Heart left ventricle (tissue), 16 donors: ENCODE results near the gene NR5A2. TPM values are rescaled to one million over a fixed set of nuclear protein-coding genes. Genes with fewer than 3 reads are reported as not detected.

Experiments
- ATAC-seq, 4 donors: fragments of 200-7000 bp; cut with Tn5 transposase; one replicate each; pipeline ENCODE4 v1.9.1; 2020 to 2022; ENCODE audit warnings: moderate library complexity in 4 of 4, mild to moderate bottlenecking in 3 of 4, moderate number of reproducible peaks in 1 of 4
- DNase-seq, 5 donors: peaks; one replicate each; pipeline ENCODE4 v3.0.0-alpha.2; 2020
- H3K27ac ChIP-seq, 12 donors: fragments of 200-600 bp; sonication (generic) in 4 of 12; one replicate each; pipeline versions ENCODE4 v1.5.0 to v1.8.0; 2016 to 2022; ENCODE audit warnings: mild to moderate bottlenecking in 2 of 12
- H3K27me3 ChIP-seq, 9 donors: fragments of 200-600 bp; sonication (generic) in 2 of 9; one replicate each; pipeline versions ENCODE4 v1.5.1 to v1.8.0; 2016 to 2022; ENCODE audit warnings: mild to moderate bottlenecking in 3 of 9
- H3K36me3 ChIP-seq, 9 donors: fragments of 200-600 bp; sonication (generic) in 2 of 9; one replicate each; pipeline versions ENCODE4 v1.5.0 to v1.8.0; 2018 to 2022; ENCODE audit warnings: mild to moderate bottlenecking in 2 of 9
- H3K4me1 ChIP-seq, 12 donors: fragments of 200-600 bp; sonication (generic) in 4 of 12; one replicate each; pipeline versions ENCODE4 v1.5.0 to v1.8.0; 2016 to 2022; ENCODE audit warnings: mild to moderate bottlenecking in 3 of 12
- H3K4me3 ChIP-seq, 12 donors: fragments of 200-600 bp; sonication (generic) in 4 of 12; one replicate each; pipeline versions ENCODE4 v1.5.0 to v1.8.0; 2017 to 2022; ENCODE audit warnings: mild to moderate bottlenecking in 9 of 12, moderate library complexity in 4 of 12
- H3K9me3 ChIP-seq, 12 donors: fragments of 200-600 bp; sonication (generic) in 4 of 12; one replicate each; pipeline versions ENCODE4 v1.5.0 to v1.8.0; 2016 to 2022; ENCODE audit warnings: mild to moderate bottlenecking in 1 of 12
- POLR2A ChIP-seq, 2 donors: fragments of 450-650 bp; IDR thresholded peaks; one replicate each; pipeline ENCODE4 v1.6.1; 2017; ENCODE audit warnings: antibody characterized with exemption in 2 of 2, mild to moderate bottlenecking in 2 of 2, moderate library complexity in 2 of 2
- WGBS, 4 donors: extraction: QIAGEN DNeasy Blood & Tissue Kit in 2 of 4; methylation state at CpG; one replicate each; pipeline versions ENCODE4 v1.1.5 to v1.1.7; 2013 to 2018; 5-methylcytosine and 5-hydroxymethylcytosine counted together
- intact Hi-C, 10 donors: fragments of 100-400 bp; cut with DNase I; formaldehyde crosslinking; loops; one replicate each; pipeline versions ENCODE4 v1.11.1 to v1.14.2; 2022
- polyA plus RNA-seq, 2 donors: library from polyadenylated mRNA; stranded (reverse); fragments of 200-250 nt; gene quantifications; one replicate each; pipeline ENCODE4 v1.2.3, GENCODE V29; 2013
- total RNA-seq, 9 donors: library from RNA; depleted of rRNA in 2 of 9; stranded (reverse); fragments of >200 nt in 2 of 9; fragmentation: NEBNext Ultra II Directional in 3 of 9; extraction: Animal tissue kit (Norgen Biotek cat#: 25700) in 3 of 9; gene quantifications; one replicate each; pipeline versions ENCODE4 v1.1.0 to v1.2.4, GENCODE V29; 2016 to 2023
- TF ChIP-seq, protein P1 (sequence below), 12 donors: fragments of 200-600 bp; sonication (generic) in 4 of 12; IDR thresholded peaks; one replicate each; pipeline versions ENCODE4 v1.5.0 to v1.8.0; 2018 to 2022; ENCODE audit warnings: antibody characterized with exemption in 12 of 12, mild to moderate bottlenecking in 5 of 12
- donor health status: ischemic (EF 13 %, LVEDD 7.1; RV severe dilation, severe dysfunction).
- donor health status: healthy with polysubstance abuse.
- donor health status: DM: no; HTN: yes; CAD: no.
- donor health status: DM: no; HTN: no; CAD: no.
- donor health status: ischemic (EF 25% LVEDD 6.9; RV normal size, moderate dysfunction).
- donor health status: ischemic (EF 25% LVEDD 5.7; RV mildly dilated, moderate dysfunction).
- donor health status: healthy.
- donor health status: DM: yes; HTN: yes; CAD: no.
- donor health status: ischemic (EF 35%, LVEDD 5.7; RV mildly dilated, moderate dysfunction).
- donor health status: nonischemic (EF 11% LVEDD 7.7; RV severe dilation, severe dysfunction).
- donor health status: DM: yes; HTN: yes; CAD: no.
- donor health status: PGD.
- donor health status: ischemic (EF 29% LVEDD 5.4; RV normal size, mild dysfunction).
- donor health status: nonischemic (EF 23%, LVEDD 6.1; RV moderate dilation, normal function).

The NR5A2 gene
- total and polyA plus RNA-seq, 11 donors: 0.30 to 2.7 (median 1.0) TPM

DNA sequence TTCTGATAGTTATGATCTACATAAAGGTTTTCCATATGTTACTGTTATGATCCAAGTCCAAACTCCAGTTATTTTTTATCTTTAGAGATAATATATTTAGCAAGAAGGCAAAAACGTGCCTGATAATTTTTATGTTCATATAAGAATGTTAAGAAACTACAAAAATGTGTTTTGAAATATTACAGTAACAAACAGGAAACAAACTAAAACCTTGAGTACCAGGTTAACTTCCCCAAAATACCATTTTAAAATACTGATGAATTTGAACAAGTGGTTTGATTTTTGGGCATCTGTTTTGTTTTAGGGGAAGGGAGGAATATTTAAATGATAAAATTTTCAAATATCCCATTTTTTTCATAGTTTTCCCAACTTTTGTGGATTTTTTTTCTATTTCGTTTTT is 124.8 kb downstream of the NR5A2 start:
- Histone ChIP-seq H3K4me1 (peaks cover 0 to 24% (median 0%) of the 10 kb centered on the region in 12 donors), H3K27me3 (peaks cover 0 to 4% (median 0%) of the 10 kb centered on the region in 9 donors), H3K9me3 (no peaks in the 10 kb centered on the region), H3K36me3 (no peaks in the 10 kb centered on the region), H3K4me3 (no peak overlapping the region), H3K27ac (no peak overlapping the region)
- intact Hi-C loops: no loop called here
- no peak for DNase-seq
- TF ChIP-seq, protein P1, sequence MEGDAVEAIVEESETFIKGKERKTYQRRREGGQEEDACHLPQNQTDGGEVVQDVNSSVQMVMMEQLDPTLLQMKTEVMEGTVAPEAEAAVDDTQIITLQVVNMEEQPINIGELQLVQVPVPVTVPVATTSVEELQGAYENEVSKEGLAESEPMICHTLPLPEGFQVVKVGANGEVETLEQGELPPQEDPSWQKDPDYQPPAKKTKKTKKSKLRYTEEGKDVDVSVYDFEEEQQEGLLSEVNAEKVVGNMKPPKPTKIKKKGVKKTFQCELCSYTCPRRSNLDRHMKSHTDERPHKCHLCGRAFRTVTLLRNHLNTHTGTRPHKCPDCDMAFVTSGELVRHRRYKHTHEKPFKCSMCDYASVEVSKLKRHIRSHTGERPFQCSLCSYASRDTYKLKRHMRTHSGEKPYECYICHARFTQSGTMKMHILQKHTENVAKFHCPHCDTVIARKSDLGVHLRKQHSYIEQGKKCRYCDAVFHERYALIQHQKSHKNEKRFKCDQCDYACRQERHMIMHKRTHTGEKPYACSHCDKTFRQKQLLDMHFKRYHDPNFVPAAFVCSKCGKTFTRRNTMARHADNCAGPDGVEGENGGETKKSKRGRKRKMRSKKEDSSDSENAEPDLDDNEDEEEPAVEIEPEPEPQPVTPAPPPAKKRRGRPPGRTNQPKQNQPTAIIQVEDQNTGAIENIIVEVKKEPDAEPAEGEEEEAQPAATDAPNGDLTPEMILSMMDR (IDR thresholded peaks at IDR 0.05): no peak
- no peak for TF ChIP-seq POLR2A (IDR thresholded peaks at IDR 0.05)
- 64 to 70% (median 66%) methylated on average over 2 of the region's 2 CpGs for WGBS, 4 donors
- ATAC-seq: no peak

DNA sequence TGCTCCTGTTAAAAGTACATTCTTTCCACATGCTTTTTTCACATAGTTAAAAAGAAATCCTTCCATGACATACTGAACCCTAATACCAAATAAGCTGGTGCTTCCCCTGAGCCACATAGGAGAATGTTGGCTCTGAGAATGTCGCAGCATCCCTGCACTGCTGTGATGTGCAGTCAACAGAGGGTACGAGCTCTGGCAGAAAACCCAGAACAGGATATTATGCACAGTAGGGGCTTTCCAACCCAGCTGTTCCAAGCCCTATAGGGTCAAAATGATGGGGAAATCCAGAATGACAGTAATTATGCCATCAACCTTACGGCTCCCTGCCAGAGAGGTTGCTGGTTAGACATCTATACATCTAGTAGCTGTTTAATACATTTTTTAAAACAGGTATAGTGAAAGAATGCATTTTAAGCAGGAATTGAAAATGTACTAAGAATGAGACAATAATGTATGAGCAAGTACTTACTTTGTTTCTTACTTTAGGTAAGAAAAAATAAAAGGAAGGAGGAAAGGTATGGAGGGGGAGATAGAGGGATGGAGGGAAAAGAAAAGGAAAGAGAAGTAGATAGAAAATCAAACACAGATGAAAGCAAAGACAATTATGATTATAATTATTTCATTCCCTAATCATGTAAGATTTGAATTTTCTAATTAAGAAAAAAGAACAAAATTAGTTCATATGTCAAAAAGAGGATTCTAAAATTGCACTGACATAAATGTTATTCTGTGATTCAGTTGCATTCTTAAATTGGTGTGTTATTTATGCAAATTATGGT is 126.0 kb downstream of the NR5A2 start:
- Histone ChIP-seq H3K27me3 (peaks cover 0 to 4% (median 0%) of the 10 kb centered on the region in 9 donors), H3K9me3 (no peaks in the 10 kb centered on the region), H3K4me3 (no peak overlapping the region), H3K27ac (peak overlapping the region in 1 of 12 donors; percentile 29), H3K36me3 (no peaks in the 10 kb centered on the region), H3K4me1 (peaks cover 0 to 24% (median 0%) of the 10 kb centered on the region in 12 donors)
- TF ChIP-seq, protein P1 (IDR thresholded peaks at IDR 0.05): no peak
- TF ChIP-seq POLR2A (IDR thresholded peaks at IDR 0.05): no peak
- no peak for DNase-seq
- WGBS, 4 donors: 69 to 78% (median 72%) methylated on average over 3 of the region's 3 CpGs
- intact Hi-C loops: no loop called here
- ATAC-seq: no peak

DNA sequence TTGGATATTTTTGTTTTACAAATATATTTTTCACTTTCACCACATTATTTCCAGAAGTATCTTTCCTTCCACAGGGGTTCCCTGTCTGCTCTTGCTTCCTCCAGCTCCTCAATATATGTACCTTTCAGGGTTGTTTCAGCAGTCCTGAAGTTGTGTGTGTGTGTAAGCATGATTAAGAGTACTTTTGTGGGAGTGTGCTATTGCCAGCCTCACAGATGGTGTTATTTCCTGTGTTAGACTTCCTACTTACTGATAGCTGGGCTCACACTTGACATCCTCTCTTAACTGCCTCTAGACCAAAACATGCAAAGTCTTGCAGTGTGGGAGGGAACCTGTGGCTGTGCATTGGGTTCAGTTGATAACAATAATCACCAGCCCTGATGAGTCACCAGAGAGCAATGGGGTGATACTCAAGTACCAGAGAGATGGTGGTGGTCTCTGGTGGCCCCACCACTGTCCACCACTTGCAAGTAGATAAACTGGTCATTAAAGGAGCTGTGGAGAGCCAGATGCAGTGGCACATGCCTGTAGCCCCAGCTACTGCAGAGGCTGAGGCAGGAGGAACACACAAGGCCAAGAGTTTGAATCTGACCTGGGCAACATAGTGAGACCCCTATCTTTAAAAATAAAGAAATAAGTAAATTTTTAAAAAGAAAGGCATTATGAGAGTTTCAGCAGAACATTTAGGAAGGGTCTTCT is 126.7 kb downstream of the NR5A2 start:
- ATAC-seq: peak in 3 of 4 donors; percentile 16 to 79 (median 78)

DNA sequence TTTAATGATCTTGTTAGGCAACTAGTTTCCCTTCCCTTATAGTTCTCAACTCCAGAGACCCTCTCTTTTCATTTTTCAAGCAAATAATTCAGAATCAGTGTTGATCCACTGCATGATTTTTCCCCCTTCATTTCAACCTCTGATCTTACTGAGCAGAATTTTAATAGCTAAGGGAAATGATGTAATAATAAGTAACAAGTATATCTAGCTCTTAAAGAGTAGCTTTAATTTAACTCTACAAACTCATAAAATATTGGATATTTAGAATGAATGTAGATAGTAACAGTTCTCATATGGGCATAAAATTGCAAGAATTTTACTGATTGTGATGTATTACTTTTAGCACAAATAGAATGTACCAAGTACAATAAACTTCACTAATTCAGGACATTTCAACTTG is 130.2 kb downstream of the NR5A2 start:
- TF ChIP-seq POLR2A (IDR thresholded peaks at IDR 0.05): no peak
- TF ChIP-seq, protein P1 (IDR thresholded peaks at IDR 0.05): no peak
- Histone ChIP-seq H3K4me1 (peaks cover 0 to 18% (median 0%) of the 10 kb centered on the region in 12 donors), H3K27me3 (peaks cover 0 to 4% (median 0%) of the 10 kb centered on the region in 9 donors), H3K9me3 (no peaks in the 10 kb centered on the region), H3K36me3 (no peaks in the 10 kb centered on the region), H3K4me3 (no peak overlapping the region), H3K27ac (no peak overlapping the region)
- intact Hi-C loops: no loop called here
- DNase-seq (no peak), ATAC-seq (no peak)

More for the DNA sequence above, 126.7 kb downstream of the NR5A2 start:
- Histone ChIP-seq H3K27ac (peak overlapping the region in 1 of 12 donors; percentile 61), H3K4me1 (peaks cover 0 to 24% (median 0%) of the 10 kb centered on the region in 12 donors), H3K4me3 (no peak overlapping the region), H3K9me3 (no peaks in the 10 kb centered on the region), H3K36me3 (no peaks in the 10 kb centered on the region), H3K27me3 (peaks cover 0 to 4% (median 0%) of the 10 kb centered on the region in 9 donors)
- intact Hi-C loops: no loop called here
- no peak for TF ChIP-seq POLR2A (IDR thresholded peaks at IDR 0.05)
- TF ChIP-seq, protein P1 (IDR thresholded peaks at IDR 0.05): no peak
- DNase-seq: no peak
